Glomerular visceral epithelial cell (primary cell): Measurements from ENCODE around the gene SYVN1.
"Not testable (repeated sequence)": the region's sequence is repeated elsewhere in the genome, so short reads cannot be mapped to it uniquely, and the experiment has no call there.

Experiments used
- DNase-seq: peaks from one replicate; pipeline ENCODE4 v3.0.0-alpha.2; 2016; ENCODE audit errors: extremely low spot score

The SYVN1 gene

GRCh38 chr11:65127473-65128181 is 6.7 kb downstream of the SYVN1 start:
- DNase-seq, result no peak

GRCh38 chr11:65126624-65127274 is 7.6 kb downstream of the SYVN1 start:
- no peak for DNase-seq

GRCh38 chr11:65125197-65126056 is 8.9 kb downstream of the SYVN1 start:
- DNase-seq, result no peak

GRCh38 chr11:65124480-65125196 is 9.7 kb downstream of the SYVN1 start:
- DNase-seq, result no peak

- peak; percentile 96 for DNase-seq
Observed at GRCh38 chr11:65121865-65122696, 12.2 kb downstream of the SYVN1 start, which contains the start of the genes FAU and MRPL49. TSS of gene FAU (minus strand) at chr11:65122134. CDS start at chr11:65121813, 321 bp downstream. TSS of gene MRPL49 (plus strand) at chr11:65122321. CDS start at chr11:65122347, 26 bp downstream.

- no peak for DNase-seq
Observed at GRCh38 chr11:65121447-65121864, 12.9 kb downstream of the SYVN1 start.

GRCh38 chr11:65120831-65121230 is 13.5 kb downstream of the SYVN1 start:
- DNase-seq, result no peak

- DNase-seq, result no peak
Observed at GRCh38 chr11:65119670-65119995, 14.7 kb downstream of the SYVN1 start.

- not testable (repeated sequence) for DNase-seq
Observed at GRCh38 chr11:65118891-65119669, 15.2 kb downstream of the SYVN1 start.

GRCh38 chr11:65118097-65118837 is 16.1 kb downstream of the SYVN1 start:
- no peak for DNase-seq

- peak; percentile 99 for DNase-seq
Observed at GRCh38 chr11:65117206-65118096, 16.9 kb downstream of the SYVN1 start, which contains the start of gene ZNHIT2. TSS of gene ZNHIT2 (minus strand) at chr11:65117701. CDS start at chr11:65117653, 48 bp downstream.

- DNase-seq, result no peak
Observed at GRCh38 chr11:65116370-65117205, 17.7 kb downstream of the SYVN1 start.

GRCh38 chr11:65115361-65116082 is 18.8 kb downstream of the SYVN1 start:
- DNase-seq, result no peak

GRCh38 chr11:65114538-65115171 is 19.7 kb downstream of the SYVN1 start:
- no peak for DNase-seq

GRCh38 chr11:65113839-65114238 is 20.5 kb downstream of the SYVN1 start:
- DNase-seq, result no peak

- peak; percentile 77 for DNase-seq
Observed at GRCh38 chr11:65113361-65113756, 21.0 kb downstream of the SYVN1 start.
